Measurements from ENCODE around the gene GIMAP8. TPM values are rescaled to one million over a fixed set of nuclear protein-coding genes. Genes with fewer than 3 reads are reported as not detected.

GIMAP8 gene
- total RNA-seq, 1 experiment from 2014 or later = not detected

GRCh38 chr7:150453181-150453580, 2.8 kb downstream of the GIMAP8 start:
- no peaks in the 10 kb centered on the region for H3K4me1 ChIP-seq (ENCODE audit: insufficient read depth, low read length)

More at GRCh38 chr7:150453181-150453580, 2.8 kb downstream of the GIMAP8 start:
- H2AFZ ChIP-seq (ENCODE audit: low read length) = no peak overlapping the region
- H2AK5ac ChIP-seq (ENCODE audit: insufficient read length, low read length) = no peak overlapping the region
- H3K14ac ChIP-seq (ENCODE audit: insufficient read depth, low read length) = no peak overlapping the region; the same call in 1 of the 2 replicates
- H2BK120ac ChIP-seq (ENCODE audit: low read depth, low read length, poor library complexity, severe bottlenecking) = no peak overlapping the region
- peaks cover 2 to 9% (median 2%) of the 10 kb centered on the region in 3 experiments; a peak in 6 of 7 replicates for H3K36me3 Mint-ChIP-seq (ENCODE audit: insufficient read depth in 1 of 3, low read depth in 3 of 3)
- H2BK20ac ChIP-seq (ENCODE audit: low read depth, low read length, poor library complexity, severe bottlenecking) = no peak overlapping the region
- no peak overlapping the region for H2BK12ac ChIP-seq (ENCODE audit: insufficient read length, low read depth, low read length)
- peaks cover 15 to 24% of the 10 kb centered on the region in 2 experiments for H3K9me3 Mint-ChIP-seq
- no peaks in the 10 kb centered on the region for H3K79me1 ChIP-seq (ENCODE audit: insufficient read depth, low read depth, low read length, poor library complexity, severe bottlenecking)
- no peak overlapping the region for H3K4me3 Mint-ChIP-seq
- H4K91ac ChIP-seq (ENCODE audit: insufficient read length, low read depth, low read length) = no peak overlapping the region
- H2BK5ac ChIP-seq (ENCODE audit: insufficient read length, low read length) = no peak overlapping the region
- peaks cover 91% of the 10 kb centered on the region for H3K27me3 Mint-ChIP-seq (ENCODE audit: low read depth)
- no peak overlapping the region for H3K9ac ChIP-seq (ENCODE audit: extremely low read depth, insufficient read length, low read length)
- no peak overlapping the region for H4K5ac ChIP-seq (ENCODE audit: insufficient read length, low read depth, low read length)
- H3K23ac ChIP-seq (ENCODE audit: insufficient read length, low read depth, low read length) = no peak overlapping the region
- no peaks in the 10 kb centered on the region for H3K27me3 ChIP-seq (ENCODE audit: insufficient read depth, low read length)
- H3K56ac ChIP-seq (ENCODE audit: insufficient read length, low read depth, low read length) = no peak overlapping the region
- H3K27ac ChIP-seq (ENCODE audit: insufficient read length, low read depth, low read length) = no peak overlapping the region
- DNase-seq = no peak
- no peak for TF ChIP-seq CTCF (conservative IDR thresholded peaks at IDR 0.05)
- H4K8ac ChIP-seq (replicated peaks; ENCODE audit: insufficient read length, low read depth, low read length) = no peak overlapping the region
- peaks cover 2 to 12% of the 10 kb centered on the region in 2 experiments; a peak in 3 of 4 replicates for H3K4me1 Mint-ChIP-seq
- H3K18ac ChIP-seq (ENCODE audit: insufficient read length, low read depth, low read length) = no peak overlapping the region
- WGBS (ENCODE audit: extremely low coverage, insufficient read length, low lambda C conversion rate) = no CpG with 5 or more reads among the region's 8 CpGs
- no peaks in the 10 kb centered on the region for H3K23me2 ChIP-seq (ENCODE audit: insufficient read length, low read depth, low read length, poor library complexity, severe bottlenecking)
- H3K4ac ChIP-seq (ENCODE audit: low read depth, low read length) = no peak overlapping the region
- H3K79me2 ChIP-seq (ENCODE audit: insufficient read depth, low read length) = no peaks in the 10 kb centered on the region
- peaks cover 4% of the 10 kb centered on the region for H3K9me3 ChIP-seq (ENCODE audit: control insufficient read depth, low read depth, low read length)
- H3K27ac Mint-ChIP-seq = no peak overlapping the region
- no peak overlapping the region for H3T11ph ChIP-seq (ENCODE audit: low read length)
- no peak overlapping the region for H3K4me2 ChIP-seq (ENCODE audit: insufficient read depth, insufficient read length, low read length)
- no peaks in the 10 kb centered on the region for H4K20me1 ChIP-seq (ENCODE audit: control insufficient read depth, insufficient read depth, insufficient read length)
- no peak overlapping the region for H2BK15ac ChIP-seq (ENCODE audit: low read depth, low read length)

Measured in H9 (cell line).